Measurements from ENCODE around the gene PHF2.
A peak's percentile ranks its signal among the peaks of the same experiment; 100 is the strongest.

PHF2 gene

GRCh38 chr9:93614830-93615468 is 38.6 kb downstream of the PHF2 start:
- H3K36me3 ChIP-seq (replicated peaks in 1 of 2; ENCODE audit: control insufficient read depth in 2 of 2, insufficient read depth in 2 of 2, low read length in 2 of 2): peaks cover 0 to 3% of the 10 kb centered on the region in 2 donors
- H3K4me2 ChIP-seq (ENCODE audit: insufficient read depth, low read length, poor library complexity, severe bottlenecking): no peak overlapping the region
- H2AK5ac ChIP-seq (ENCODE audit: low read depth, low read length): no peak overlapping the region
- H3K27me3 ChIP-seq (ENCODE audit: control insufficient read depth in 3 of 3, insufficient read depth in 3 of 3, low read depth in 1 of 3, low read length in 3 of 3): no peaks in the 10 kb centered on the region
- no peak overlapping the region for H2BK120ac ChIP-seq (ENCODE audit: low read depth, low read length)
- H3K14ac ChIP-seq (ENCODE audit: low read length): no peak overlapping the region
- H3K18ac ChIP-seq (ENCODE audit: low read length): no peak overlapping the region
- no peak overlapping the region for H3K27ac ChIP-seq (replicated peaks; ENCODE audit: low read length)
- no peak overlapping the region for H4K8ac ChIP-seq (ENCODE audit: low read depth, low read length)
- no peak overlapping the region for H2BK5ac ChIP-seq (ENCODE audit: low read length)
- 100% methylated on average over 1 of the region's 5 CpGs; no CpG with 5 or more reads in 1 of the 2 donors for WGBS, 2 donors (ENCODE audit: extremely low coverage in 2 of 2, insufficient read length in 2 of 2, insufficient replicate concordance in 1 of 2)
- H2AFZ ChIP-seq (ENCODE audit: low read length): no peak overlapping the region
- no peak overlapping the region for H3K9ac ChIP-seq (ENCODE audit: low read depth, low read length, poor library complexity)
- H4K91ac ChIP-seq (ENCODE audit: low read depth, low read length, poor library complexity): no peak overlapping the region
- H3K23ac ChIP-seq (ENCODE audit: low read depth, low read length, poor library complexity): peak overlapping the region; percentile 65
- H3K9me3 ChIP-seq (replicated peaks in 1 of 2; ENCODE audit: control insufficient read depth in 2 of 2, insufficient read depth in 1 of 2, low read depth in 1 of 2, low read length in 2 of 2): peaks cover 3 to 8% of the 10 kb centered on the region in 2 donors
- no peak for DNase-seq (ENCODE audit: low spot score)
- peaks cover 14% of the 10 kb centered on the region for H3K79me1 ChIP-seq (ENCODE audit: low read depth, low read length)
- peak overlapping the region in 1 of 2 donors; percentile 61 for H3K4me3 ChIP-seq (ENCODE audit: low read length in 2 of 2)
- peaks cover 8 to 12% of the 10 kb centered on the region in 2 donors for H3K4me1 ChIP-seq (ENCODE audit: control insufficient read depth in 2 of 2, insufficient read depth in 1 of 2, low read depth in 1 of 2, low read length in 2 of 2)
- H2BK12ac ChIP-seq (ENCODE audit: low read length): no peak overlapping the region
- H3K4ac ChIP-seq (ENCODE audit: low read length): no peak overlapping the region
- H2BK15ac ChIP-seq (ENCODE audit: low read length): no peak overlapping the region

DNA sequence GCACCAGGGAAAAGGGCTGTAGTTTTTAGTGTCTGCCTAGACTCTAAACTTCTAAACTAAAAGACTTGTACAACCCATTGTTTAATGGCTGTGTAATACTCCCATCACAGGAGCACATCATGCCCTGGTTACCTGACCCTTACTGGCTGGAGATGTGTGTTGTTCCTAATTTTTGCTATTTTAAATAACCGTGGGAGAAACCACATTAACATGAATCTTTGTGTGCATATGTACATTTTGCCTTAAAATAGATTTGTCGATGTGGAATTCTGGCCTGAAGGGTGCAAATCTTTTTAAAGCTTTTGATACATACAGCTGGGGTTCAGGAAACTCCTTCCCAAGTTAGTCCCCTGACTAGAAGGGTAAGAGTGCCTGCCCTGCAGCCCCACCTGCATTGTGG is 39.7 kb downstream of the PHF2 start:
- peaks cover 8 to 15% of the 10 kb centered on the region in 2 donors for H3K4me1 ChIP-seq (ENCODE audit: control insufficient read depth in 2 of 2, insufficient read depth in 1 of 2, low read depth in 1 of 2, low read length in 2 of 2)
- H2BK15ac ChIP-seq (ENCODE audit: low read length): no peak overlapping the region
- H3K14ac ChIP-seq (ENCODE audit: low read length): no peak overlapping the region
- no peaks in the 10 kb centered on the region for H3K9me3 ChIP-seq (replicated peaks in 1 of 2; ENCODE audit: control insufficient read depth in 2 of 2, insufficient read depth in 1 of 2, low read depth in 1 of 2, low read length in 2 of 2)
- H3K18ac ChIP-seq (ENCODE audit: low read length): no peak overlapping the region
- H3K4me2 ChIP-seq (ENCODE audit: insufficient read depth, low read length, poor library complexity, severe bottlenecking): no peak overlapping the region
- no peak overlapping the region for H2AK5ac ChIP-seq (ENCODE audit: low read depth, low read length)
- H3K4me3 ChIP-seq (ENCODE audit: low read length in 2 of 2): no peak overlapping the region
- no peak overlapping the region for H4K8ac ChIP-seq (ENCODE audit: low read depth, low read length)
- H3K79me1 ChIP-seq (ENCODE audit: low read depth, low read length): peaks cover 14% of the 10 kb centered on the region
- H3K27me3 ChIP-seq (ENCODE audit: control insufficient read depth in 3 of 3, insufficient read depth in 3 of 3, low read depth in 1 of 3, low read length in 3 of 3): no peaks in the 10 kb centered on the region
- no peak overlapping the region for H2BK120ac ChIP-seq (ENCODE audit: low read depth, low read length)
- peaks cover 0 to 3% of the 10 kb centered on the region in 2 donors for H3K36me3 ChIP-seq (replicated peaks in 1 of 2; ENCODE audit: control insufficient read depth in 2 of 2, insufficient read depth in 2 of 2, low read length in 2 of 2)
- H3K23ac ChIP-seq (ENCODE audit: low read depth, low read length, poor library complexity): no peak overlapping the region
- no peak overlapping the region for H2BK12ac ChIP-seq (ENCODE audit: low read length)
- H4K91ac ChIP-seq (ENCODE audit: low read depth, low read length, poor library complexity): no peak overlapping the region
- no peak overlapping the region for H3K9ac ChIP-seq (ENCODE audit: low read depth, low read length, poor library complexity)
- no peak overlapping the region for H3K4ac ChIP-seq (ENCODE audit: low read length)
- H2AFZ ChIP-seq (ENCODE audit: low read length): no peak overlapping the region
- H2BK5ac ChIP-seq (ENCODE audit: low read length): no peak overlapping the region
- DNase-seq (ENCODE audit: low spot score): no peak
- WGBS, 2 donors (ENCODE audit: extremely low coverage in 2 of 2, insufficient read length in 2 of 2, insufficient replicate concordance in 1 of 2): no CpG with 5 or more reads among the region's 2 CpGs
- H3K27ac ChIP-seq (replicated peaks; ENCODE audit: low read length): no peak overlapping the region

DNA sequence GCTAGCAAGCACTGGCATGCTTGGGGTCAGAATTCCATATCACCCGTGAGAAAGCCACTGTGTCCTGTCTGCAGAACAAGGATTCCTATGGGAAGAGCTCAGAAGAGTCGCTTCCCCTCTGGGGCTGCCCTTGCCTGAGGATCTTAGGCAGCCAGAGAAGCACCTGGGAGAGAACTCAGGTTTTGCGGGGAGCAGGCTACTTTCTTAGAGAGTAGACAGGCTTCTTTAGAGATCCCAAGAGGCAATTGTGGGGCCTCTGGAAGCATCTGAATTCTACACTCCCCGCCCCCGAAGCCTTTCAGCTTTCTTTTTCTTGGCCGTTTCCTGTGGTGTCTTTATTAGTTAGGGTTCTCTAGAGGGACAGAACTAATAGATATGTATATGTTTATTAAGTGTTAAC is 40.9 kb downstream of the PHF2 start:
- H2AFZ ChIP-seq (ENCODE audit: low read length): no peak overlapping the region
- H3K4me3 ChIP-seq (ENCODE audit: low read length in 2 of 2): no peak overlapping the region
- H2BK12ac ChIP-seq (ENCODE audit: low read length): no peak overlapping the region
- H4K8ac ChIP-seq (ENCODE audit: low read depth, low read length): no peak overlapping the region
- peaks cover 14% of the 10 kb centered on the region for H3K79me1 ChIP-seq (ENCODE audit: low read depth, low read length)
- H2AK5ac ChIP-seq (ENCODE audit: low read depth, low read length): no peak overlapping the region
- no peak for DNase-seq (ENCODE audit: low spot score)
- H2BK15ac ChIP-seq (ENCODE audit: low read length): no peak overlapping the region
- H4K91ac ChIP-seq (ENCODE audit: low read depth, low read length, poor library complexity): no peak overlapping the region
- no peak overlapping the region for H3K14ac ChIP-seq (ENCODE audit: low read length)
- WGBS, 2 donors (ENCODE audit: extremely low coverage in 2 of 2, insufficient read length in 2 of 2, insufficient replicate concordance in 1 of 2): no CpG with 5 or more reads among the region's 6 CpGs
- H3K23ac ChIP-seq (ENCODE audit: low read depth, low read length, poor library complexity): no peak overlapping the region
- no peak overlapping the region for H3K27ac ChIP-seq (replicated peaks; ENCODE audit: low read length)
- no peak overlapping the region for H3K9ac ChIP-seq (ENCODE audit: low read depth, low read length, poor library complexity)
- H3K4me1 ChIP-seq (ENCODE audit: control insufficient read depth in 2 of 2, insufficient read depth in 1 of 2, low read depth in 1 of 2, low read length in 2 of 2): peaks cover 8 to 15% of the 10 kb centered on the region in 2 donors
- H2BK5ac ChIP-seq (ENCODE audit: low read length): no peak overlapping the region
- H3K27me3 ChIP-seq (ENCODE audit: control insufficient read depth in 3 of 3, insufficient read depth in 3 of 3, low read depth in 1 of 3, low read length in 3 of 3): no peaks in the 10 kb centered on the region
- peak overlapping the region; percentile 81 for H3K18ac ChIP-seq (ENCODE audit: low read length)
- H3K4me2 ChIP-seq (ENCODE audit: insufficient read depth, low read length, poor library complexity, severe bottlenecking): no peak overlapping the region
- H3K4ac ChIP-seq (ENCODE audit: low read length): no peak overlapping the region
- H3K36me3 ChIP-seq (replicated peaks in 1 of 2; ENCODE audit: control insufficient read depth in 2 of 2, insufficient read depth in 2 of 2, low read length in 2 of 2): peaks cover 0 to 3% of the 10 kb centered on the region in 2 donors
- H3K9me3 ChIP-seq (replicated peaks in 1 of 2; ENCODE audit: control insufficient read depth in 2 of 2, insufficient read depth in 1 of 2, low read depth in 1 of 2, low read length in 2 of 2): no peaks in the 10 kb centered on the region
- no peak overlapping the region for H2BK120ac ChIP-seq (ENCODE audit: low read depth, low read length)

- Histone ChIP-seq H3K27me3 (ENCODE audit: control insufficient read depth in 3 of 3, insufficient read depth in 3 of 3, low read depth in 1 of 3, low read length in 3 of 3) (peaks cover 0 to 1% (median 0%) of the 10 kb centered on the region in 3 experiments), H3K9ac (ENCODE audit: low read depth, low read length, poor library complexity) (peak overlapping the region; percentile 72), H2BK15ac (ENCODE audit: low read length) (no peak overlapping the region), H3K18ac (ENCODE audit: low read length) (peak overlapping the region; percentile 65), H3K27ac (replicated peaks; ENCODE audit: low read length) (no peak overlapping the region), H2BK120ac (ENCODE audit: low read depth, low read length) (no peak overlapping the region), H3K4me1 (ENCODE audit: control insufficient read depth in 2 of 2, insufficient read depth in 1 of 2, low read depth in 1 of 2, low read length in 2 of 2) (peaks cover 8 to 15% of the 10 kb centered on the region in 2 donors), H3K36me3 (replicated peaks in 1 of 2; ENCODE audit: control insufficient read depth in 2 of 2, insufficient read depth in 2 of 2, low read length in 2 of 2) (peaks cover 0 to 3% of the 10 kb centered on the region in 2 donors), H3K79me1 (ENCODE audit: low read depth, low read length) (peaks cover 13% of the 10 kb centered on the region), H3K4ac (ENCODE audit: low read length) (no peak overlapping the region), H2BK5ac (ENCODE audit: low read length) (no peak overlapping the region), H2AK5ac (ENCODE audit: low read depth, low read length) (peak overlapping the region; percentile 77), H3K14ac (ENCODE audit: low read length) (no peak overlapping the region), H3K9me3 (replicated peaks in 1 of 2; ENCODE audit: control insufficient read depth in 2 of 2, insufficient read depth in 1 of 2, low read depth in 1 of 2, low read length in 2 of 2) (peaks cover 0 to 3% of the 10 kb centered on the region in 2 donors), H4K91ac (ENCODE audit: low read depth, low read length, poor library complexity) (no peak overlapping the region), H4K8ac (ENCODE audit: low read depth, low read length) (no peak overlapping the region), H2BK12ac (ENCODE audit: low read length) (no peak overlapping the region), H3K4me2 (ENCODE audit: insufficient read depth, low read length, poor library complexity, severe bottlenecking) (no peak overlapping the region), H2AFZ (ENCODE audit: low read length) (no peak overlapping the region), H3K23ac (ENCODE audit: low read depth, low read length, poor library complexity) (peak overlapping the region; percentile 77), H3K4me3 (ENCODE audit: low read length in 2 of 2) (no peak overlapping the region)
- WGBS, 2 donors (ENCODE audit: extremely low coverage in 2 of 2, insufficient read length in 2 of 2, insufficient replicate concordance in 1 of 2): no CpG with 5 or more reads among the region's 19 CpGs
- DNase-seq (ENCODE audit: low spot score): no peak
These were observed 42.9 kb downstream of the PHF2 start for GRCh38 chr9:93619272-93619775.
